ENCODE measurements around the gene AKIRIN1. TPM values are rescaled to one million over a fixed set of nuclear protein-coding genes. Genes with fewer than 3 reads are reported as not detected.
"Not testable (repeated sequence)": the region's sequence is repeated elsewhere in the genome, so short reads cannot be mapped to it uniquely, and the experiment has no call there.

AKIRIN1 gene
- total RNA-seq, 1 donor: 35.1 TPM

- H4K20me1 ChIP-seq (ENCODE audit: insufficient read depth, low read length): no peaks in the 10 kb centered on the region
Measured at GRCh38 chr1:38973659-38974437, 17.2 kb upstream of the AKIRIN1 start.

GRCh38 chr1:38977399-38978244 lies 13.5 kb upstream of the AKIRIN1 start:
- H3K36me3 ChIP-seq (ENCODE audit: insufficient read depth, low read length); DNase-seq (ENCODE audit: insufficient read length, low spot score, missing footprints); H3K27me3 ChIP-seq (ENCODE audit: insufficient read depth, low read length); H3K27ac ChIP-seq (ENCODE audit: low read depth, low read length); H4K20me1 ChIP-seq (ENCODE audit: insufficient read depth, low read length); H3K4me1 ChIP-seq (ENCODE audit: insufficient read depth, low read length); H3K9me3 ChIP-seq (ENCODE audit: low read depth, low read length); H3K79me2 ChIP-seq (ENCODE audit: insufficient read depth, low read length); H3K4me2 ChIP-seq (ENCODE audit: insufficient read depth, low read length); H2AFZ ChIP-seq (ENCODE audit: low read length); H3K4me3 ChIP-seq (ENCODE audit: insufficient read depth, low read length): not testable (repeated sequence)

More at GRCh38 chr1:38973659-38974437, 17.2 kb upstream of the AKIRIN1 start:
- no peak for DNase-seq (ENCODE audit: insufficient read length, low spot score, missing footprints)
- Histone ChIP-seq H3K9me3 (ENCODE audit: low read depth, low read length) (peaks cover 2% of the 10 kb centered on the region), H3K4me3 (ENCODE audit: insufficient read depth, low read length) (no peak overlapping the region), H3K4me1 (ENCODE audit: insufficient read depth, low read length) (no peaks in the 10 kb centered on the region), H2AFZ (ENCODE audit: low read length) (peak overlapping the region; percentile 70), H3K4me2 (ENCODE audit: insufficient read depth, low read length) (no peak overlapping the region), H3K79me2 (ENCODE audit: insufficient read depth, low read length) (no peaks in the 10 kb centered on the region), H3K27me3 (ENCODE audit: insufficient read depth, low read length) (no peaks in the 10 kb centered on the region), H3K36me3 (ENCODE audit: insufficient read depth, low read length) (no peaks in the 10 kb centered on the region), H3K27ac (ENCODE audit: low read depth, low read length) (no peak overlapping the region)
- TF ChIP-seq CTCF (IDR thresholded peaks at IDR 0.05; ENCODE audit: extremely low read depth, low read depth, low read length): no peak

GRCh38 chr1:38978245-38978542 lies 12.9 kb upstream of the AKIRIN1 start:
- H3K4me2 ChIP-seq (ENCODE audit: insufficient read depth, low read length); H3K36me3 ChIP-seq (ENCODE audit: insufficient read depth, low read length); H3K4me1 ChIP-seq (ENCODE audit: insufficient read depth, low read length); H3K79me2 ChIP-seq (ENCODE audit: insufficient read depth, low read length); H3K27me3 ChIP-seq (ENCODE audit: insufficient read depth, low read length); DNase-seq (ENCODE audit: insufficient read length, low spot score, missing footprints); H3K9me3 ChIP-seq (ENCODE audit: low read depth, low read length); H3K27ac ChIP-seq (ENCODE audit: low read depth, low read length); H3K4me3 ChIP-seq (ENCODE audit: insufficient read depth, low read length); H2AFZ ChIP-seq (ENCODE audit: low read length); H4K20me1 ChIP-seq (ENCODE audit: insufficient read depth, low read length): not testable (repeated sequence)

GRCh38 chr1:38979380-38979779 lies 11.7 kb upstream of the AKIRIN1 start:
- not testable (repeated sequence) for H3K4me3 ChIP-seq (ENCODE audit: insufficient read depth, low read length); H3K27ac ChIP-seq (ENCODE audit: low read depth, low read length); H3K79me2 ChIP-seq (ENCODE audit: insufficient read depth, low read length); H3K27me3 ChIP-seq (ENCODE audit: insufficient read depth, low read length); H4K20me1 ChIP-seq (ENCODE audit: insufficient read depth, low read length); H3K4me1 ChIP-seq (ENCODE audit: insufficient read depth, low read length); H3K9me3 ChIP-seq (ENCODE audit: low read depth, low read length); H3K4me2 ChIP-seq (ENCODE audit: insufficient read depth, low read length); H3K36me3 ChIP-seq (ENCODE audit: insufficient read depth, low read length); H2AFZ ChIP-seq (ENCODE audit: low read length); DNase-seq (ENCODE audit: insufficient read length, low spot score, missing footprints)

- Histone ChIP-seq H3K4me1 (ENCODE audit: insufficient read depth, low read length) (peaks cover 61% of the 10 kb centered on the region), H3K9me3 (ENCODE audit: low read depth, low read length) (no peaks in the 10 kb centered on the region), H3K4me3 (ENCODE audit: insufficient read depth, low read length) (peak overlapping the region; percentile 73), H3K36me3 (ENCODE audit: insufficient read depth, low read length) (peaks cover 15% of the 10 kb centered on the region), H3K27ac (ENCODE audit: low read depth, low read length) (peak overlapping the region; percentile 79), H3K4me2 (ENCODE audit: insufficient read depth, low read length) (peak overlapping the region; percentile 84), H3K27me3 (ENCODE audit: insufficient read depth, low read length) (no peaks in the 10 kb centered on the region), H4K20me1 (ENCODE audit: insufficient read depth, low read length) (peaks cover 32% of the 10 kb centered on the region), H2AFZ (ENCODE audit: low read length) (peak overlapping the region; percentile 87), H3K79me2 (ENCODE audit: insufficient read depth, low read length) (peaks cover 42% of the 10 kb centered on the region)
- TF ChIP-seq CTCF (IDR thresholded peaks at IDR 0.05; ENCODE audit: extremely low read depth, low read depth, low read length): no peak
- peak; percentile 41 for DNase-seq (ENCODE audit: insufficient read length, low spot score, missing footprints)
Measured at GRCh38 chr1:38989979-38990378, 1.1 kb upstream of the AKIRIN1 start.

Measured in osteoblast (primary cell).